Activated T-helper 9 cell treated with anti-CD3 and anti-CD28 coated beads, Interleukin-2, amount 50 U/mL, for 16 hours (primary cell): Measurements from ENCODE around the gene TRDN.

Experiments
- DNase-seq: peaks from one replicate; pipeline ENCODE4 v3.0.0-alpha.2; 2020; ENCODE audit warnings: low read depth

TRDN gene

GRCh38 chr6:123636782-123637181, at the start of gene TRDN:
Gene TRDN (minus strand): TSS chr6:123636950. CDS start chr6:123636775, 175 bp downstream.
- no peak for DNase-seq

GRCh38 chr6:123681957-123682462, 45.3 kb upstream of the TRDN start:
- no peak for DNase-seq

- DNase-seq, result no peak
Measured at GRCh38 chr6:123677897-123678296, 41.1 kb upstream of the TRDN start.

GRCh38 chr6:123676793-123677192, 40.0 kb upstream of the TRDN start:
- DNase-seq, result no peak

- no peak for DNase-seq
Measured at GRCh38 chr6:123668965-123669591, 32.3 kb upstream of the TRDN start.

GRCh38 chr6:123668063-123668462, 31.3 kb upstream of the TRDN start:
- DNase-seq, result no peak

GRCh38 chr6:123663436-123663835, 26.7 kb upstream of the TRDN start:
- no peak for DNase-seq

- DNase-seq, result no peak
Measured at GRCh38 chr6:123662757-123663156, 26.0 kb upstream of the TRDN start.

GRCh38 chr6:123661105-123661891, 24.5 kb upstream of the TRDN start:
- DNase-seq, result no peak

GRCh38 chr6:123659960-123660748, 23.4 kb upstream of the TRDN start:
- DNase-seq, result no peak

GRCh38 chr6:123658848-123659247, 22.1 kb upstream of the TRDN start:
- no peak for DNase-seq

GRCh38 chr6:123655521-123656306, 19.0 kb upstream of the TRDN start:
- DNase-seq, result no peak

GRCh38 chr6:123648723-123649122, 12.0 kb upstream of the TRDN start:
- no peak for DNase-seq

- DNase-seq, result no peak
Measured at GRCh38 chr6:123648020-123648580, 11.3 kb upstream of the TRDN start.

GRCh38 chr6:123641497-123641896, 4.7 kb upstream of the TRDN start:
- no peak for DNase-seq

- no peak for DNase-seq
Measured at GRCh38 chr6:123640567-123641187, 3.9 kb upstream of the TRDN start.

GRCh38 chr6:123638865-123639264, 2.1 kb upstream of the TRDN start:
- no peak for DNase-seq

GRCh38 chr6:123636282-123636681, 468 bp downstream of the TRDN start:
- no peak for DNase-seq

GRCh38 chr6:123635567-123635966, 1.2 kb downstream of the TRDN start:
- DNase-seq, result no peak

GRCh38 chr6:123635144-123635543, 1.6 kb downstream of the TRDN start:
- no peak for DNase-seq

GRCh38 chr6:123632641-123633040, 4.1 kb downstream of the TRDN start:
- DNase-seq, result no peak
